Measurements from ENCODE around the gene DCST1.

GRCh38 chr1:155007251-155007828 is 26.3 kb upstream of the DCST1 start:
- TF ChIP-seq, protein P1, sequence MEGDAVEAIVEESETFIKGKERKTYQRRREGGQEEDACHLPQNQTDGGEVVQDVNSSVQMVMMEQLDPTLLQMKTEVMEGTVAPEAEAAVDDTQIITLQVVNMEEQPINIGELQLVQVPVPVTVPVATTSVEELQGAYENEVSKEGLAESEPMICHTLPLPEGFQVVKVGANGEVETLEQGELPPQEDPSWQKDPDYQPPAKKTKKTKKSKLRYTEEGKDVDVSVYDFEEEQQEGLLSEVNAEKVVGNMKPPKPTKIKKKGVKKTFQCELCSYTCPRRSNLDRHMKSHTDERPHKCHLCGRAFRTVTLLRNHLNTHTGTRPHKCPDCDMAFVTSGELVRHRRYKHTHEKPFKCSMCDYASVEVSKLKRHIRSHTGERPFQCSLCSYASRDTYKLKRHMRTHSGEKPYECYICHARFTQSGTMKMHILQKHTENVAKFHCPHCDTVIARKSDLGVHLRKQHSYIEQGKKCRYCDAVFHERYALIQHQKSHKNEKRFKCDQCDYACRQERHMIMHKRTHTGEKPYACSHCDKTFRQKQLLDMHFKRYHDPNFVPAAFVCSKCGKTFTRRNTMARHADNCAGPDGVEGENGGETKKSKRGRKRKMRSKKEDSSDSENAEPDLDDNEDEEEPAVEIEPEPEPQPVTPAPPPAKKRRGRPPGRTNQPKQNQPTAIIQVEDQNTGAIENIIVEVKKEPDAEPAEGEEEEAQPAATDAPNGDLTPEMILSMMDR (conservative IDR thresholded peaks at IDR 0.05; ENCODE audit: low read length), result no peak
- TF ChIP-seq EZH2phosphoT487 (IDR thresholded peaks at IDR 0.05; ENCODE audit: borderline replicate concordance, low read depth, low read length), result no peak
